ENCODE data around the gene ACSBG1. TPM values are rescaled to one million over a fixed set of nuclear protein-coding genes. Genes with fewer than 3 reads are reported as not detected.
A peak's percentile ranks its signal among the peaks of the same experiment; 100 is the strongest.

The ACSBG1 gene
- total RNA-seq, 1 donor from 2014 or later: not detected

DNA sequence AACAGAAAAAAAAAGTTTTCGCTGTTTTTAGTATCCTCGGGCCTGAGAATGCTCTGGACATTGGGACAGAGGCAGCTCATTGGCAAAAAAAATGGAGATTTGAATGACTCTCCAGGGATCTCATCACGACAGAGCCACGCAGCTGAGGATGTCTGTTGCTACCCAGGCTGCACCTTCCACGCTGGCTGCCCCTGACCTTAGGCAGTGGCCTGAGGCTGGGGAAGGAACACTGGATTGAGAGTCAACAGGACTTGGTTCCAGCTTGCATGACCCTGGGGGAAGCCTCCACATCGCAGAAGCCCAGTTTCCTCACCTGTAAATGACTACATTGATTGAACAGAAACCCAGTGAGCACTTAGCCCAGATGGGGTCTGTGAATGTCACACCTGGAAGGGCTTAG, 8.7 kb upstream of the ACSBG1 start:
- peaks cover 12% of the 10 kb centered on the region for H3K4me1 Mint-ChIP-seq (ENCODE audit: unreplicated experiment)
- peaks cover 3% of the 10 kb centered on the region for H3K27me3 Mint-ChIP-seq
- DNase-seq (ENCODE audit: extremely low spot score, unreplicated experiment): no peak
- TF ChIP-seq, protein P1, sequence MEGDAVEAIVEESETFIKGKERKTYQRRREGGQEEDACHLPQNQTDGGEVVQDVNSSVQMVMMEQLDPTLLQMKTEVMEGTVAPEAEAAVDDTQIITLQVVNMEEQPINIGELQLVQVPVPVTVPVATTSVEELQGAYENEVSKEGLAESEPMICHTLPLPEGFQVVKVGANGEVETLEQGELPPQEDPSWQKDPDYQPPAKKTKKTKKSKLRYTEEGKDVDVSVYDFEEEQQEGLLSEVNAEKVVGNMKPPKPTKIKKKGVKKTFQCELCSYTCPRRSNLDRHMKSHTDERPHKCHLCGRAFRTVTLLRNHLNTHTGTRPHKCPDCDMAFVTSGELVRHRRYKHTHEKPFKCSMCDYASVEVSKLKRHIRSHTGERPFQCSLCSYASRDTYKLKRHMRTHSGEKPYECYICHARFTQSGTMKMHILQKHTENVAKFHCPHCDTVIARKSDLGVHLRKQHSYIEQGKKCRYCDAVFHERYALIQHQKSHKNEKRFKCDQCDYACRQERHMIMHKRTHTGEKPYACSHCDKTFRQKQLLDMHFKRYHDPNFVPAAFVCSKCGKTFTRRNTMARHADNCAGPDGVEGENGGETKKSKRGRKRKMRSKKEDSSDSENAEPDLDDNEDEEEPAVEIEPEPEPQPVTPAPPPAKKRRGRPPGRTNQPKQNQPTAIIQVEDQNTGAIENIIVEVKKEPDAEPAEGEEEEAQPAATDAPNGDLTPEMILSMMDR (conservative IDR thresholded peaks at IDR 0.05): no peak
- no peak overlapping the region for H3K4me3 Mint-ChIP-seq
- H3K36me3 Mint-ChIP-seq: no peaks in the 10 kb centered on the region
- H3K27ac Mint-ChIP-seq: no peak overlapping the region
- no peaks in the 10 kb centered on the region for H3K9me3 Mint-ChIP-seq

DNA sequence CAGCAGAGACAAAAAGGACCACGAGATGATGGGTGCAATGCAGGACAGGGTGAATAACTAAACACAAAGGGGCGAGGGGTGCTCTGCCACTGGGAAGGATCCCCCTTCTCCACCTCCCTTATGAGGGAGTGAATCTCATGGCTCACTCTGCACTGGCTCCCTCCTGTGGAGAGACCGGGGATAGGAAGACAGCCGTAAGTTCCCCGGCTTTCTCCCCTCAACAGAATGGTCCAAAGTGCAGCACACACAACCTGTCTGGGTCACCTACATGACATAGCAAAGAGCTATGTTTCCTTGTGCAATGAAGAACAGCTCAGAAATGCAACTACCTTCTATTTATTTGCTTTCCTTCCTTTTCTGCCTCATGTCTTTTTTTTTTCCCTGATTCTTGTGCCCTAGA, 7.8 kb upstream of the ACSBG1 start:
- Mint-ChIP-seq H3K36me3 (no peaks in the 10 kb centered on the region), H3K4me1 (ENCODE audit: unreplicated experiment) (peaks cover 12% of the 10 kb centered on the region), H3K9me3 (no peaks in the 10 kb centered on the region), H3K27me3 (peaks cover 3% of the 10 kb centered on the region), H3K4me3 (no peak overlapping the region), H3K27ac (no peak overlapping the region)
- TF ChIP-seq, protein P1 (conservative IDR thresholded peaks at IDR 0.05): peak; percentile 72
- no peak for DNase-seq (ENCODE audit: extremely low spot score, unreplicated experiment)

DNA sequence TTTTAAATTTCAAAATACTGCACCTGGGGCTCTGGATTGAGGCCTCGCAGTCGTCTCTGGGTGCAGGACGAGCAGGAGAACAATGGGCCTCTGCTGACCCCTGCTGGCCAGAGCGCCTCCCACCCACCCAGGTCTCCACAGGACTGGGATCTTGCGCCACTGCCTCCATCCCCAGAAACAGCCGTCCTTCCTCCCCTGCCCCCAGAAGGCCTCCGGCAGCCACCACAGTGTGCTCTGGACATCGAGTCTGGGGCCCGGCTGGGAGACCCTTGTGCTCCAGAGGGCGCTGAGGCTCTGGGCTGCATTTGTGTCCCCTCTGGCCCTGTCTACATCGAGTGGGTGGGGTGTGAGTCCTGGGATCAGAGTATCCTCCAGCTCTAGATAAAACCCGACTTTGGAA, 6.7 kb upstream of the ACSBG1 start:
- Mint-ChIP-seq H3K4me3 (no peak overlapping the region), H3K27me3 (peaks cover 3% of the 10 kb centered on the region), H3K9me3 (no peaks in the 10 kb centered on the region), H3K27ac (no peak overlapping the region), H3K36me3 (no peaks in the 10 kb centered on the region), H3K4me1 (ENCODE audit: unreplicated experiment) (peaks cover 12% of the 10 kb centered on the region)
- TF ChIP-seq, protein P1 (conservative IDR thresholded peaks at IDR 0.05): peak; percentile 92
- peak; percentile 87 for DNase-seq (ENCODE audit: extremely low spot score, unreplicated experiment)

DNA sequence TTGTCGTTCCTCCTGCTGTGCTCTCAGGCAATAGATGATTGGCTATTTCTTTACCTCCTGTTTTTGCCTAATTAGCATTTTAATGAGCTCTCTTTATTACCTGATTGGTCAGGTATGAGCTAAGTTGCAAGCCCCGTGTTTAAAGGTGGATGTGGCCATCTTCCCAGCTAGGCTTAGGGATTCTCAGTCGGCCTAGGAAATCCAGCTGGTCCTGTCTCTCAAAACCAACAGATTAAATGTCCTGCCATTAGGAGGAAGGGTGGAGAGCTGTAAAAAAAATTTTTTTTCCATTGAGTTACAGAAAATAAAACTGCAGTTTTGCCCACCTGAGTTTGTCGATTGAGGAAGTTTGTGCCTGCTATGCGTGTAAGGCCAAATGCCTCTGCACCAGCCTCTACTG, 5.4 kb upstream of the ACSBG1 start:
- H3K4me1 Mint-ChIP-seq (ENCODE audit: unreplicated experiment): peaks cover 9% of the 10 kb centered on the region
- no peak overlapping the region for H3K27ac Mint-ChIP-seq
- H3K36me3 Mint-ChIP-seq: no peaks in the 10 kb centered on the region
- no peak overlapping the region for H3K4me3 Mint-ChIP-seq
- peaks cover 7% of the 10 kb centered on the region for H3K27me3 Mint-ChIP-seq
- H3K9me3 Mint-ChIP-seq: no peaks in the 10 kb centered on the region
- TF ChIP-seq, protein P1 (conservative IDR thresholded peaks at IDR 0.05): no peak
- DNase-seq (ENCODE audit: extremely low spot score, unreplicated experiment): no peak

DNA sequence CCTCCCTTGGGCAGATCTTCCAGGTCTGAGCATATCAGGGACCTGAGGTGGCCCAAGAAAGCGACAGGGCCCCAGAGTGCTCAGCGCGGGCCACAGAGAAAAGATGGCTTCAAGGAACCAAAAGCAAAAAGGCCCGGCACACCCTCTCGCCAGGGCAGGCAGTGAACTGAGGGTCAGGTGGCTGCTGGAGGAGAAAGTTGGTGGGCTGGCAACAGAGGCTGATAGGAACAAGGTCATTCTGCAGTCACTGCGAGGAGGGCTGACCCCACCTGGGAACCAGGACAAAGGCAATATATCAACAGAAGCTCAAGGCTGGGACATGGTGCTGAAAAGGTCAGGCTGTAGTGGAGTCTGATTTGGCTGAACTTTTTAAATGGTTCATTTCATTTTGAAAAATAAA, 2.8 kb upstream of the ACSBG1 start:
- no peaks in the 10 kb centered on the region for H3K36me3 Mint-ChIP-seq

More for the DNA sequence above, 2.8 kb upstream of the ACSBG1 start:
- TF ChIP-seq, protein P1 (conservative IDR thresholded peaks at IDR 0.05): no peak
- Mint-ChIP-seq H3K27me3 (peaks cover 9% of the 10 kb centered on the region), H3K4me1 (ENCODE audit: unreplicated experiment) (peaks cover 8% of the 10 kb centered on the region), H3K4me3 (no peak overlapping the region), H3K27ac (no peak overlapping the region), H3K9me3 (no peaks in the 10 kb centered on the region)
- no peak for DNase-seq (ENCODE audit: extremely low spot score, unreplicated experiment)
